IMR-90 (cell line): ENCODE measurements around the gene NTF3. TPM values are rescaled to one million over a fixed set of nuclear protein-coding genes. Genes with fewer than 3 reads are reported as not detected.

ENCODE experiments used
- ATAC-seq: fragments of 200-7000 bp; cut with Tn5 transposase; 2 replicates; pipeline ENCODE4 v1.9.1; 2020; ENCODE audit warnings: low read depth, mild to moderate bottlenecking, moderate library complexity
- BruUV-seq: library from RNA; stranded (reverse); fragments of 400-500 nt; replicated peaks from 2 replicates; lab custom pipeline; 2021; lab: Mats Ljungman, UMichigan
- CTCF ChIA-PET: fragments of 300-600 bp; formaldehyde crosslinking; extraction: SDS; loops from one replicate; lab custom pipeline; 2021; ENCODE audit warnings: antibody characterized with exemption; lab: Yijun Ruan, JAX
- POLR2A ChIA-PET: fragments of 300-600 bp; sonication (Branson Sonifier 250); formaldehyde crosslinking; loops from one replicate; lab custom pipeline; 2022; ENCODE audit warnings: antibody characterized with exemption; ENCODE audit not compliant: unreplicated experiment; lab: Charles Lee
- DNase-seq: peaks from one replicate; pipeline ENCODE4 v3.0.0; 2013
- H2AFZ ChIP-seq: replicated peaks from 2 replicates; pipeline ENCODE3; 2013; ENCODE audit warnings: low read length, mild to moderate bottlenecking; ENCODE audit not compliant: poor library complexity
- H2AK5ac ChIP-seq: 2 replicates; pipeline ENCODE4 v1.6.1; 2013; ENCODE audit warnings: low read depth, low read length, inconsistent platforms
- H2AK9ac ChIP-seq: replicated peaks from 2 replicates; pipeline ENCODE3; 2013; ENCODE audit warnings: mild to moderate bottlenecking, low read depth, low read length, moderate library complexity; ENCODE audit not compliant: poor library complexity
- H2BK120ac ChIP-seq: 2 replicates; pipeline ENCODE4 v1.6.1; 2013; ENCODE audit warnings: low read depth, low read length, inconsistent platforms
- H2BK15ac ChIP-seq: 3 replicates; pipeline ENCODE4 v1.6.1; 2013; ENCODE audit warnings: low read depth, low read length, inconsistent platforms
- H2BK20ac ChIP-seq: 2 replicates; pipeline ENCODE4 v1.6.1; 2013; ENCODE audit warnings: low read depth, mild to moderate bottlenecking, inconsistent platforms, low read length, moderate library complexity
- H2BK5ac ChIP-seq: 2 replicates; pipeline ENCODE4 v1.6.1; 2013; ENCODE audit warnings: mild to moderate bottlenecking, low read depth, low read length, inconsistent platforms; ENCODE audit not compliant: poor library complexity, severe bottlenecking
- H3K14ac ChIP-seq: replicated peaks from 2 replicates; pipeline ENCODE4 v1.6.1; 2013; ENCODE audit warnings: low read depth, low read length, inconsistent platforms
- H3K18ac ChIP-seq: 2 replicates; pipeline ENCODE4 v1.6.1; 2013; ENCODE audit warnings: low read depth, low read length, control low read depth
- H3K23ac ChIP-seq: 2 replicates; pipeline ENCODE4 v1.6.1; 2013; ENCODE audit warnings: low read depth, low read length, inconsistent platforms
- H3K27ac ChIP-seq: 2 replicates; pipeline ENCODE4 v1.5.1; 2013; ENCODE audit warnings: mild to moderate bottlenecking, control low read depth, low read length; ENCODE audit not compliant: insufficient read depth
- H3K27me3 ChIP-seq: 2 replicates; pipeline ENCODE4 v1.6.1; 2013; ENCODE audit warnings: low read length; ENCODE audit not compliant: control insufficient read depth, insufficient read depth
- H3K36me3 ChIP-seq: 2 replicates; pipeline ENCODE4 v1.6.1; 2013; ENCODE audit warnings: low read length, mixed read lengths; ENCODE audit not compliant: control insufficient read depth, insufficient read depth
- H3K4ac ChIP-seq: 2 replicates; pipeline ENCODE4 v1.6.1; 2013; ENCODE audit warnings: low read depth, low read length, inconsistent platforms
- H3K4me1 ChIP-seq: 2 replicates; pipeline ENCODE4 v1.6.1; 2013; ENCODE audit warnings: low read length, mixed read lengths; ENCODE audit not compliant: control insufficient read depth, insufficient read depth
- H3K4me2 ChIP-seq: 2 replicates; pipeline ENCODE4 v1.6.1; 2013; ENCODE audit warnings: low read depth, mild to moderate bottlenecking, control low read depth, low read length, moderate library complexity
- H3K4me3 ChIP-seq: 2 replicates; pipeline ENCODE4 v1.5.1; 2013; ENCODE audit warnings: low read depth, mild to moderate bottlenecking, control low read depth, low read length, moderate library complexity; ENCODE audit not compliant: insufficient read depth
- H3K56ac ChIP-seq: 2 replicates; pipeline ENCODE4 v1.6.1; 2013; ENCODE audit warnings: low read length, inconsistent platforms; ENCODE audit not compliant: insufficient read depth; ENCODE audit errors: extremely low read depth
- H3K79me1 ChIP-seq, 2 experiments: 2 replicates each; pipeline ENCODE4 v1.6.1; 2013; ENCODE audit warnings: low read length in 2 of 2, inconsistent platforms in 1 of 2, low read depth in 1 of 2
- H3K9ac ChIP-seq: 2 replicates; pipeline ENCODE4 v1.6.1; 2013; ENCODE audit warnings: low read depth, low read length, control low read depth
- H3K9me1 ChIP-seq: 2 replicates; pipeline ENCODE4 v1.6.1; 2013; ENCODE audit warnings: low read length, inconsistent platforms; ENCODE audit not compliant: insufficient read depth
- H3K9me3 ChIP-seq: 2 replicates; pipeline ENCODE4 v1.6.1; 2013; ENCODE audit warnings: low read length; ENCODE audit not compliant: control insufficient read depth, insufficient read depth
- H4K20me1 ChIP-seq: 2 replicates; pipeline ENCODE4 v1.6.1; 2013; ENCODE audit warnings: low read length, inconsistent platforms; ENCODE audit not compliant: insufficient read depth
- H4K5ac ChIP-seq: 2 replicates; pipeline ENCODE4 v1.6.1; 2013; ENCODE audit warnings: mild to moderate bottlenecking, low read depth, low read length, control low read depth
- H4K8ac ChIP-seq, 2 experiments: 2 replicates each; pipeline ENCODE4 v1.6.1; 2013; ENCODE audit warnings: low read depth in 2 of 2, low read length in 2 of 2, control low read depth in 1 of 2, inconsistent platforms in 1 of 2
- H4K91ac ChIP-seq: 2 replicates; pipeline ENCODE4 v1.6.1; 2013; ENCODE audit warnings: low read depth, low read length, inconsistent platforms; ENCODE audit not compliant: insufficient read depth
- BHLHE40 ChIP-seq: fragments of 150-350 bp; IDR thresholded peaks from 2 replicates; pipeline ENCODE4 v1.6.1; 2016; ENCODE audit warnings: mild to moderate bottlenecking, low read depth, low read length
- RCOR1 ChIP-seq: IDR thresholded peaks from 2 replicates; pipeline ENCODE4 v1.6.1; 2012; ENCODE audit warnings: mild to moderate bottlenecking, low read length, improper control_type of control experiment; ENCODE audit not compliant: insufficient replicate concordance
- WGBS, 2 experiments: methylation state at CpG; one replicate each; pipeline versions ENCODE4 v1.1.5 to v1.1.7; 2013; ENCODE audit warnings: missing lambda C conversion rate in 2 of 2; ENCODE audit not compliant: insufficient read length in 1 of 2; ENCODE audit errors: extremely low coverage in 2 of 2; 5-methylcytosine and 5-hydroxymethylcytosine counted together
- dilution Hi-C: fragments of 300-500 bp; cut with HindIII; formaldehyde crosslinking; loops from one replicate; pipeline ENCODE4 v1.14.3; 2018; ENCODE audit warnings: low sequenced_read_pairs; ENCODE audit not compliant: unreplicated experiment
- in situ Hi-C: fragments of 300-500 bp; cut with MboI; formaldehyde crosslinking; loops from 3 replicates; pipeline ENCODE4 v1.14.3; 2019; ENCODE audit warnings: low sequenced_read_pairs, inconsistent platforms, mixed read lengths
- intact Hi-C: fragments of 100-400 bp; cut with micrococcal nuclease; formaldehyde crosslinking; loops from 2 replicates; pipeline ENCODE4 v1.10.0; 2022
- polyA plus RNA-seq, 3 experiments: library from polyadenylated mRNA; depleted of rRNA; stranded (reverse); fragments of >200 nt; gene quantifications; 2 replicates each; pipeline ENCODE4 v1.2.3, GENCODE V29; 2012; ENCODE audit warnings: low replicate concordance in 1 of 3
- total RNA-seq: library from RNA; depleted of rRNA; stranded (reverse); fragments of >200 nt; gene quantifications from 2 replicates; pipeline ENCODE4 v1.2.3, GENCODE V29; 2012

The NTF3 gene
- total and polyA plus RNA-seq, 2 of the 4 experiments (the other 2 are of a cell fraction), result 12.2 to 32.4 TPM

DNA sequence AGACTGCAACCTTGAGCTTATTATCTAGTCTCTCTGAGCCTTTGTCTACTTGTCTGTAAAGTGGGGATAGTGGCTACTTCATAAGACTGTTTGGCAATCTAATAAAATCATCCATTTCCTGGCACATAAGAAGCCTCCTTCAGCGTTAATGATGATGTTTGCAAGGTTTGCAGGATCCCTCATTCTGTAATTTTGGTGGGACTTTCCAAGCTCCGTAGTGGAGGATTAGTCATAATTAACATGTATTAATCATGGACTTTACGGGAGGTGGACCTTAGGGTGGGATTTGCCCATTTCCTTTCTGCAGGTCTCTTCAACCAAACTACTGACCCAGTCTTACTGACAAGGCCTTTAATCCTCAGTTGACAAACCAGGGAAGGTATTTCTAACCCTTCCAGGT, 66.2 kb downstream of the NTF3 start:
- Histone ChIP-seq H3K79me1 (peaks cover 36 to 85% of the 10 kb centered on the region in 2 experiments), H3K9me1 (peaks cover 47% of the 10 kb centered on the region), H4K8ac (peak overlapping the region in 1 of 2 experiments; percentile 74; a peak in 3 of 4 replicates), H3K9ac (no peak overlapping the region), H2BK120ac (peak overlapping the region; percentile 87), H4K91ac (peak overlapping the region; percentile 94; the same call in 1 of the 2 replicates), H3K4me2 (no peak overlapping the region), H3K4ac (peak overlapping the region; percentile 89), H4K20me1 (peaks cover 15% of the 10 kb centered on the region; the same call in 1 of the 2 replicates), H2AK9ac (no peak overlapping the region), H2AFZ (no peak overlapping the region), H3K23ac (peak overlapping the region; percentile 29; the same call in 1 of the 2 replicates), H2AK5ac (peak overlapping the region; percentile 91), H3K27ac (no peak overlapping the region), H2BK15ac (peak overlapping the region; percentile 15; the same call in 1 of the 3 replicates), H3K56ac (no peak overlapping the region), H3K4me3 (no peak overlapping the region), H2BK20ac (peak overlapping the region; percentile 83), H3K14ac (peak overlapping the region; percentile 32), H3K27me3 (no peaks in the 10 kb centered on the region), H2BK5ac (peak overlapping the region; percentile 89), H3K18ac (peak overlapping the region; percentile 66; the same call in 1 of the 2 replicates), H3K4me1 (peaks cover 41% of the 10 kb centered on the region), H3K36me3 (peaks cover 16% of the 10 kb centered on the region), H3K9me3 (no peaks in the 10 kb centered on the region), H4K5ac (peak overlapping the region; percentile 46; the same call in 1 of the 2 replicates)
- WGBS, 2 experiments, result no CpG with 5 or more reads among the region's 3 CpGs
- POLR2A ChIA-PET, result interaction anchor here (1.1 kb wide), 1 partner anchor 15 kb away, joined by 3 read pairs; no protein-coding TSS in a partner anchor
- dilution Hi-C loops (no loop called here), intact Hi-C loops (no loop called here), in situ Hi-C loops (no loop called here)
- DNase-seq (peak; percentile 59), ATAC-seq (no peak)
- CTCF ChIA-PET, result no interaction called here
- TF ChIP-seq BHLHE40, result no peak
- peak; percentile 40 for TF ChIP-seq RCOR1
- BruUV-seq, result no TSS peak
